Stomach (tissue), 4 donors: ENCODE results near the gene CADM3.

Experiments used
- CTCF ChIP-seq, 7 experiments: fragments of 450-650 bp in 4 of 7; fragments of 200-600 bp in 3 of 7; sonication (generic) in 3 of 7; IDR thresholded peaks; one replicate each; pipeline ENCODE4 v1.5.1; 2016 to 2019; ENCODE audit warnings: antibody characterized with exemption in 7 of 7, control low read depth in 2 of 7, mild to moderate bottlenecking in 1 of 7
- POLR2A ChIP-seq, 4 donors: fragments of 450-650 bp; IDR thresholded peaks; one replicate each; pipeline ENCODE4 v1.6.1; 2016; ENCODE audit warnings: antibody characterized with exemption in 4 of 4, control low read depth in 2 of 4, mild to moderate bottlenecking in 1 of 4, moderate library complexity in 1 of 4

GRCh38 chr1:159208175-159208825 is 36.9 kb downstream of the CADM3 start:
- TF ChIP-seq POLR2A (IDR thresholded peaks at IDR 0.05): no peak
- no peak for TF ChIP-seq CTCF (IDR thresholded peaks at IDR 0.05)
